Measurements from ENCODE around the gene JAK2. TPM values are rescaled to one million over a fixed set of nuclear protein-coding genes. Genes with fewer than 3 reads are reported as not detected.
"Not testable (repeated sequence)": the region's sequence is repeated elsewhere in the genome, so short reads cannot be mapped to it uniquely, and the experiment has no call there.

Gene JAK2
- 10 to 100 TPM; 13.6 to 16.5 (median 15.9) TPM for polyA plus RNA-seq (ENCODE audit: insufficient read length in 4 of 4)

- DNase-seq (ENCODE audit: low read depth in 4 of 4, low spot score in 3 of 4), result peak; percentile 79 to 83 (median 81)
Observed at GRCh38 chr9:4984621-4985385, at the start of gene JAK2. Gene JAK2, plus strand, starts transcription at chr9:4985272. Its CDS starts 36,716 bp downstream, at chr9:5021988.

GRCh38 chr9:4936277-4936676 is 48.8 kb upstream of the JAK2 start:
- DNase-seq (ENCODE audit: low read depth in 4 of 4, low spot score in 3 of 4), result no peak

- DNase-seq (ENCODE audit: low read depth in 4 of 4, low spot score in 3 of 4), result no peak
Observed at GRCh38 chr9:4936823-4937222, 48.2 kb upstream of the JAK2 start.

GRCh38 chr9:4937446-4937845 is 47.6 kb upstream of the JAK2 start:
- no peak for DNase-seq (ENCODE audit: low read depth in 4 of 4, low spot score in 3 of 4)

GRCh38 chr9:4938496-4938895 is 46.6 kb upstream of the JAK2 start:
- no peak for DNase-seq (ENCODE audit: low read depth in 4 of 4, low spot score in 3 of 4)

- DNase-seq (ENCODE audit: low read depth in 4 of 4, low spot score in 3 of 4), result no peak
Observed at GRCh38 chr9:4939118-4939561, 45.9 kb upstream of the JAK2 start.

GRCh38 chr9:4942042-4942691 is 42.9 kb upstream of the JAK2 start:
- DNase-seq (ENCODE audit: low read depth in 4 of 4, low spot score in 3 of 4), result not testable (repeated sequence)

GRCh38 chr9:4943346-4943745 is 41.7 kb upstream of the JAK2 start:
- DNase-seq (ENCODE audit: low read depth in 4 of 4, low spot score in 3 of 4), result no peak

- not testable (repeated sequence) for DNase-seq (ENCODE audit: low read depth in 4 of 4, low spot score in 3 of 4)
Observed at GRCh38 chr9:4944431-4945211, 40.5 kb upstream of the JAK2 start.

GRCh38 chr9:4946937-4947336 is 38.1 kb upstream of the JAK2 start:
- DNase-seq (ENCODE audit: low read depth in 4 of 4, low spot score in 3 of 4), result no peak

GRCh38 chr9:4955836-4956235 is 29.2 kb upstream of the JAK2 start:
- DNase-seq (ENCODE audit: low read depth in 4 of 4, low spot score in 3 of 4), result no peak

- DNase-seq (ENCODE audit: low read depth in 4 of 4, low spot score in 3 of 4), result no peak
Observed at GRCh38 chr9:4959031-4959430, 26.0 kb upstream of the JAK2 start.

- DNase-seq (ENCODE audit: low read depth in 4 of 4, low spot score in 3 of 4), result no peak
Observed at GRCh38 chr9:4962085-4962484, 23.0 kb upstream of the JAK2 start.

- no peak for DNase-seq (ENCODE audit: low read depth in 4 of 4, low spot score in 3 of 4)
Observed at GRCh38 chr9:4964540-4964939, 20.5 kb upstream of the JAK2 start.

GRCh38 chr9:4965174-4965821 is 19.8 kb upstream of the JAK2 start:
- DNase-seq (ENCODE audit: low read depth in 4 of 4, low spot score in 3 of 4), result no peak

GRCh38 chr9:4967523-4967922 is 17.5 kb upstream of the JAK2 start:
- DNase-seq (ENCODE audit: low read depth in 4 of 4, low spot score in 3 of 4), result no peak

- DNase-seq (ENCODE audit: low read depth in 4 of 4, low spot score in 3 of 4), result no peak
Observed at GRCh38 chr9:4969130-4969529, 15.9 kb upstream of the JAK2 start.

GRCh38 chr9:4970970-4971641 is 14.0 kb upstream of the JAK2 start:
- DNase-seq (ENCODE audit: low read depth in 4 of 4, low spot score in 3 of 4), result no peak

GRCh38 chr9:4973246-4973645 is 11.8 kb upstream of the JAK2 start:
- DNase-seq (ENCODE audit: low read depth in 4 of 4, low spot score in 3 of 4), result no peak

- DNase-seq (ENCODE audit: low read depth in 4 of 4, low spot score in 3 of 4), result no peak
Observed at GRCh38 chr9:4973902-4974301, 11.2 kb upstream of the JAK2 start.
